ENCODE results near the gene GATC.

DNA sequence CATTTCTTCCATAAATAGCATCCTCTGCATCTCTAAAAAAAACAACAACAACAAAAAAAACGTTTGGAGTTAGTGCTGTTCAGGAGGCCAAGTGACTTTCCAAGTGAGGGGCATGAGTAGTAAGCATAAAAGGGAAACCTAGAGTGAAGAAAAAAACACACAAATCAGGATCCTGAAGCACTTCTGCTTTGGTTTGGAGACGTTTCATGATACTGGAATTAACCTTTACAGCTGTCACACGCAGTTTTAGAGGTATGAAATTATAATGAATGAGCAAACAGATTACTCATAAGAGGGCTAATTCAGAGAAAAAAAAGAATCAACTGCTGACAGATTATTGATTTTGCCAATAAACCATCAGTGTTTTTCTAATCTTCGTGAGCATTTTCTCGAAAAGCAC is 19.5 kb downstream of the GATC start:
- no peak for TF ChIP-seq POLR2A (IDR thresholded peaks at IDR 0.05)
- TF ChIP-seq, protein P1, sequence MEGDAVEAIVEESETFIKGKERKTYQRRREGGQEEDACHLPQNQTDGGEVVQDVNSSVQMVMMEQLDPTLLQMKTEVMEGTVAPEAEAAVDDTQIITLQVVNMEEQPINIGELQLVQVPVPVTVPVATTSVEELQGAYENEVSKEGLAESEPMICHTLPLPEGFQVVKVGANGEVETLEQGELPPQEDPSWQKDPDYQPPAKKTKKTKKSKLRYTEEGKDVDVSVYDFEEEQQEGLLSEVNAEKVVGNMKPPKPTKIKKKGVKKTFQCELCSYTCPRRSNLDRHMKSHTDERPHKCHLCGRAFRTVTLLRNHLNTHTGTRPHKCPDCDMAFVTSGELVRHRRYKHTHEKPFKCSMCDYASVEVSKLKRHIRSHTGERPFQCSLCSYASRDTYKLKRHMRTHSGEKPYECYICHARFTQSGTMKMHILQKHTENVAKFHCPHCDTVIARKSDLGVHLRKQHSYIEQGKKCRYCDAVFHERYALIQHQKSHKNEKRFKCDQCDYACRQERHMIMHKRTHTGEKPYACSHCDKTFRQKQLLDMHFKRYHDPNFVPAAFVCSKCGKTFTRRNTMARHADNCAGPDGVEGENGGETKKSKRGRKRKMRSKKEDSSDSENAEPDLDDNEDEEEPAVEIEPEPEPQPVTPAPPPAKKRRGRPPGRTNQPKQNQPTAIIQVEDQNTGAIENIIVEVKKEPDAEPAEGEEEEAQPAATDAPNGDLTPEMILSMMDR (IDR thresholded peaks at IDR 0.05) = no peak

Measured in esophagus squamous epithelium (tissue), 4 donors.